IMR-90 (cell line): ENCODE measurements around the gene MSH5. TPM values are rescaled to one million over a fixed set of nuclear protein-coding genes. Genes with fewer than 3 reads are reported as not detected.

Experiments used
- ATAC-seq: fragments of 200-7000 bp; cut with Tn5 transposase; 2 replicates; pipeline ENCODE4 v1.9.1; 2020; ENCODE audit warnings: low read depth, mild to moderate bottlenecking, moderate library complexity
- BruUV-seq: library from RNA; stranded (reverse); fragments of 400-500 nt; replicated peaks from 2 replicates; lab custom pipeline; 2021; lab: Mats Ljungman, UMichigan
- CTCF ChIA-PET: fragments of 300-600 bp; formaldehyde crosslinking; extraction: SDS; loops from one replicate; lab custom pipeline; 2021; ENCODE audit warnings: antibody characterized with exemption; lab: Yijun Ruan, JAX
- POLR2A ChIA-PET: fragments of 300-600 bp; sonication (Branson Sonifier 250); formaldehyde crosslinking; loops from one replicate; lab custom pipeline; 2022; ENCODE audit warnings: antibody characterized with exemption; ENCODE audit not compliant: unreplicated experiment; lab: Charles Lee
- DNase-seq: peaks from one replicate; pipeline ENCODE4 v3.0.0; 2013
- H2AFZ ChIP-seq: replicated peaks from 2 replicates; pipeline ENCODE3; 2013; ENCODE audit warnings: low read length, mild to moderate bottlenecking; ENCODE audit not compliant: poor library complexity
- H2AK5ac ChIP-seq: 2 replicates; pipeline ENCODE4 v1.6.1; 2013; ENCODE audit warnings: low read depth, low read length, inconsistent platforms
- H2AK9ac ChIP-seq: replicated peaks from 2 replicates; pipeline ENCODE3; 2013; ENCODE audit warnings: mild to moderate bottlenecking, low read depth, low read length, moderate library complexity; ENCODE audit not compliant: poor library complexity
- H2BK120ac ChIP-seq: 2 replicates; pipeline ENCODE4 v1.6.1; 2013; ENCODE audit warnings: low read depth, low read length, inconsistent platforms
- H2BK15ac ChIP-seq: 3 replicates; pipeline ENCODE4 v1.6.1; 2013; ENCODE audit warnings: low read depth, low read length, inconsistent platforms
- H2BK20ac ChIP-seq: 2 replicates; pipeline ENCODE4 v1.6.1; 2013; ENCODE audit warnings: low read depth, mild to moderate bottlenecking, inconsistent platforms, low read length, moderate library complexity
- H2BK5ac ChIP-seq: 2 replicates; pipeline ENCODE4 v1.6.1; 2013; ENCODE audit warnings: mild to moderate bottlenecking, low read depth, low read length, inconsistent platforms; ENCODE audit not compliant: poor library complexity, severe bottlenecking
- H3K14ac ChIP-seq: replicated peaks from 2 replicates; pipeline ENCODE4 v1.6.1; 2013; ENCODE audit warnings: low read depth, low read length, inconsistent platforms
- H3K18ac ChIP-seq: 2 replicates; pipeline ENCODE4 v1.6.1; 2013; ENCODE audit warnings: low read depth, low read length, control low read depth
- H3K23ac ChIP-seq: 2 replicates; pipeline ENCODE4 v1.6.1; 2013; ENCODE audit warnings: low read depth, low read length, inconsistent platforms
- H3K27ac ChIP-seq: 2 replicates; pipeline ENCODE4 v1.5.1; 2013; ENCODE audit warnings: mild to moderate bottlenecking, control low read depth, low read length; ENCODE audit not compliant: insufficient read depth
- H3K27me3 ChIP-seq: 2 replicates; pipeline ENCODE4 v1.6.1; 2013; ENCODE audit warnings: low read length; ENCODE audit not compliant: control insufficient read depth, insufficient read depth
- H3K36me3 ChIP-seq: 2 replicates; pipeline ENCODE4 v1.6.1; 2013; ENCODE audit warnings: low read length, mixed read lengths; ENCODE audit not compliant: control insufficient read depth, insufficient read depth
- H3K4ac ChIP-seq: 2 replicates; pipeline ENCODE4 v1.6.1; 2013; ENCODE audit warnings: low read depth, low read length, inconsistent platforms
- H3K4me1 ChIP-seq: 2 replicates; pipeline ENCODE4 v1.6.1; 2013; ENCODE audit warnings: low read length, mixed read lengths; ENCODE audit not compliant: control insufficient read depth, insufficient read depth
- H3K4me2 ChIP-seq: 2 replicates; pipeline ENCODE4 v1.6.1; 2013; ENCODE audit warnings: low read depth, mild to moderate bottlenecking, control low read depth, low read length, moderate library complexity
- H3K4me3 ChIP-seq: 2 replicates; pipeline ENCODE4 v1.5.1; 2013; ENCODE audit warnings: low read depth, mild to moderate bottlenecking, control low read depth, low read length, moderate library complexity; ENCODE audit not compliant: insufficient read depth
- H3K56ac ChIP-seq: 2 replicates; pipeline ENCODE4 v1.6.1; 2013; ENCODE audit warnings: low read length, inconsistent platforms; ENCODE audit not compliant: insufficient read depth; ENCODE audit errors: extremely low read depth
- H3K79me1 ChIP-seq, 2 experiments: 2 replicates each; pipeline ENCODE4 v1.6.1; 2013; ENCODE audit warnings: low read length in 2 of 2, inconsistent platforms in 1 of 2, low read depth in 1 of 2
- H3K9ac ChIP-seq: 2 replicates; pipeline ENCODE4 v1.6.1; 2013; ENCODE audit warnings: low read depth, low read length, control low read depth
- H3K9me1 ChIP-seq: 2 replicates; pipeline ENCODE4 v1.6.1; 2013; ENCODE audit warnings: low read length, inconsistent platforms; ENCODE audit not compliant: insufficient read depth
- H3K9me3 ChIP-seq: 2 replicates; pipeline ENCODE4 v1.6.1; 2013; ENCODE audit warnings: low read length; ENCODE audit not compliant: control insufficient read depth, insufficient read depth
- H4K20me1 ChIP-seq: 2 replicates; pipeline ENCODE4 v1.6.1; 2013; ENCODE audit warnings: low read length, inconsistent platforms; ENCODE audit not compliant: insufficient read depth
- H4K5ac ChIP-seq: 2 replicates; pipeline ENCODE4 v1.6.1; 2013; ENCODE audit warnings: mild to moderate bottlenecking, low read depth, low read length, control low read depth
- H4K8ac ChIP-seq, 2 experiments: 2 replicates each; pipeline ENCODE4 v1.6.1; 2013; ENCODE audit warnings: low read depth in 2 of 2, low read length in 2 of 2, control low read depth in 1 of 2, inconsistent platforms in 1 of 2
- H4K91ac ChIP-seq: 2 replicates; pipeline ENCODE4 v1.6.1; 2013; ENCODE audit warnings: low read depth, low read length, inconsistent platforms; ENCODE audit not compliant: insufficient read depth
- BHLHE40 ChIP-seq: fragments of 150-350 bp; IDR thresholded peaks from 2 replicates; pipeline ENCODE4 v1.6.1; 2016; ENCODE audit warnings: mild to moderate bottlenecking, low read depth, low read length
- CEBPB ChIP-seq: IDR thresholded peaks from 2 replicates; pipeline ENCODE4 v1.6.1; 2012; ENCODE audit warnings: low read depth, low read length, improper control_type of control experiment
- ELK1 ChIP-seq: fragments of 150-350 bp; IDR thresholded peaks from 2 replicates; pipeline ENCODE4 v1.6.1; 2016; ENCODE audit warnings: low read depth, mild to moderate bottlenecking, low read length, moderate library complexity, borderline replicate concordance
- FOS ChIP-seq: fragments of 150-350 bp; IDR thresholded peaks from 2 replicates; pipeline ENCODE4 v1.6.1; 2016; ENCODE audit warnings: low read depth, low read length
- MAFK ChIP-seq: IDR thresholded peaks from 2 replicates; pipeline ENCODE4 v1.6.1; 2012; ENCODE audit warnings: low read depth, low read length, improper control_type of control experiment
- MAZ ChIP-seq: IDR thresholded peaks from 2 replicates; pipeline ENCODE4 v1.6.1; 2012; ENCODE audit warnings: low read depth, mild to moderate bottlenecking, low read length, improper control_type of control experiment, moderate library complexity, borderline replicate concordance
- MXI1 ChIP-seq: IDR thresholded peaks from 2 replicates; pipeline ENCODE4 v1.6.1; 2012; ENCODE audit warnings: low read depth, mild to moderate bottlenecking, low read length, moderate library complexity, borderline replicate concordance
- POLR2A ChIP-seq: IDR thresholded peaks from 2 replicates; pipeline ENCODE4 v1.6.1; 2012; ENCODE audit warnings: mild to moderate bottlenecking, low read depth, low read length
- RAD21 ChIP-seq: IDR thresholded peaks from 2 replicates; pipeline ENCODE4 v1.6.1; 2012; ENCODE audit warnings: low read length, improper control_type of control experiment
- RFX5 ChIP-seq: IDR thresholded peaks from 2 replicates; pipeline ENCODE4 v1.8.0; 2012; ENCODE audit warnings: low read depth, mild to moderate bottlenecking, low read length, moderate library complexity
- SMC3 ChIP-seq: fragments of 150-350 bp; IDR thresholded peaks from 2 replicates; pipeline ENCODE4 v1.6.1; 2016; ENCODE audit warnings: low read depth, mild to moderate bottlenecking, antibody characterized with exemption, low read length, moderate library complexity
- USF2 ChIP-seq: fragments of 150-350 bp; IDR thresholded peaks from 2 replicates; pipeline ENCODE4 v1.6.1; 2017; ENCODE audit warnings: mild to moderate bottlenecking, antibody characterized with exemption, low read length, low read depth
- WGBS, 2 experiments: methylation state at CpG; one replicate each; pipeline versions ENCODE4 v1.1.5 to v1.1.7; 2013; ENCODE audit warnings: missing lambda C conversion rate in 2 of 2; ENCODE audit not compliant: insufficient read length in 1 of 2; ENCODE audit errors: extremely low coverage in 2 of 2; 5-methylcytosine and 5-hydroxymethylcytosine counted together
- dilution Hi-C: fragments of 300-500 bp; cut with HindIII; formaldehyde crosslinking; loops from one replicate; pipeline ENCODE4 v1.14.3; 2018; ENCODE audit warnings: low sequenced_read_pairs; ENCODE audit not compliant: unreplicated experiment
- in situ Hi-C: fragments of 300-500 bp; cut with MboI; formaldehyde crosslinking; loops from 3 replicates; pipeline ENCODE4 v1.14.3; 2019; ENCODE audit warnings: low sequenced_read_pairs, inconsistent platforms, mixed read lengths
- intact Hi-C: fragments of 100-400 bp; cut with micrococcal nuclease; formaldehyde crosslinking; loops from 2 replicates; pipeline ENCODE4 v1.10.0; 2022
- polyA plus RNA-seq, 3 experiments: library from polyadenylated mRNA; depleted of rRNA; stranded (reverse); fragments of >200 nt; gene quantifications; 2 replicates each; pipeline ENCODE4 v1.2.3, GENCODE V29; 2012; ENCODE audit warnings: low replicate concordance in 1 of 3
- total RNA-seq: library from RNA; depleted of rRNA; stranded (reverse); fragments of >200 nt; gene quantifications from 2 replicates; pipeline ENCODE4 v1.2.3, GENCODE V29; 2012

MSH5 gene
- total and polyA plus RNA-seq, 2 of the 4 experiments (the other 2 are of a cell fraction): 5.6 to 15.7 TPM

- WGBS, 2 experiments: no CpG with 5 or more reads among the region's 5 CpGs
- Histone ChIP-seq H3K27ac (no peak overlapping the region), H2AK5ac (no peak overlapping the region; the same call in 1 of the 2 replicates), H3K27me3 (peaks cover 35% of the 10 kb centered on the region), H3K23ac (no peak overlapping the region), H4K8ac (no peak overlapping the region), H2BK20ac (no peak overlapping the region), H3K9me3 (no peaks in the 10 kb centered on the region), H3K56ac (no peak overlapping the region), H2AFZ (peak overlapping the region; percentile 21), H2BK5ac (no peak overlapping the region), H3K4me3 (no peak overlapping the region), H3K4ac (no peak overlapping the region), H3K9me1 (no peaks in the 10 kb centered on the region), H3K18ac (no peak overlapping the region), H3K9ac (no peak overlapping the region), H3K4me2 (no peak overlapping the region), H3K36me3 (no peaks in the 10 kb centered on the region), H2AK9ac (no peak overlapping the region), H2BK15ac (no peak overlapping the region), H3K14ac (no peak overlapping the region), H4K5ac (no peak overlapping the region), H2BK120ac (no peak overlapping the region), H4K91ac (no peak overlapping the region), H4K20me1 (no peaks in the 10 kb centered on the region; the same call in 1 of the 2 replicates), H3K4me1 (no peaks in the 10 kb centered on the region), H3K79me1 (no peaks in the 10 kb centered on the region)
- intact Hi-C loops (no loop called here), dilution Hi-C loops (no loop called here), in situ Hi-C loops (no loop called here)
- no peak for ATAC-seq
- ChIA-PET CTCF (no interaction called here), POLR2A (no interaction called here)
- TF ChIP-seq ELK1 (no peak), RAD21 (no peak), SMC3 (no peak), MAZ (no peak), BHLHE40 (no peak), MXI1 (no peak), RFX5 (no peak), FOS (no peak), MAFK (no peak), USF2 (no peak), POLR2A (no peak), CEBPB (no peak)
- no TSS peak for BruUV-seq
- no peak for DNase-seq
Observed at GRCh38 chr6:31710523-31711219, 29.1 kb upstream of the MSH5 start.
